ENCODE results near the gene BAZ2B. TPM values are rescaled to one million over a fixed set of nuclear protein-coding genes. Genes with fewer than 3 reads are reported as not detected.

The BAZ2B gene
- total RNA-seq, 1 donor from 2014 or later: 115 TPM

- DNase-seq (ENCODE audit: low read depth): peak; percentile 49
These were observed 42.3 kb downstream of the BAZ2B start for GRCh38 chr2:159573846-159574606.

DNA sequence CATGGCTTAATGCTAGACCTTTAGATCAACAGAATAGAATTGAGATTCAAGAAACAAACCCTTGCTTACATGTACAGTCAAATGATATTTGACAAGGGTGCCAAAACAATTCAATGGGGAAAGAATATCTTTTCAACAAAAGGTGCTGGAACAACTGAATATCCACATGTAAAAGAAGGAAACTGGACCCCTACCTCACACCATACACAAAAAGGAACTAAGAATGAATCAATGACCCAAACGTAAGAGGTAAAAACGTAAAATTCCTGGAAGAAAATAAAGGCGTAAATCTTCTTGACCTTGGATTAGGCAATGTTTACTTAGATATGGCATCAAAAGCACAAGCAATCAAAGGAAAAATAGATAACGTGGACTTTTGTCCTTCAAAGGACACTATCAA lies 43.1 kb downstream of the BAZ2B start:
- no peak for DNase-seq (ENCODE audit: low read depth)

DNA sequence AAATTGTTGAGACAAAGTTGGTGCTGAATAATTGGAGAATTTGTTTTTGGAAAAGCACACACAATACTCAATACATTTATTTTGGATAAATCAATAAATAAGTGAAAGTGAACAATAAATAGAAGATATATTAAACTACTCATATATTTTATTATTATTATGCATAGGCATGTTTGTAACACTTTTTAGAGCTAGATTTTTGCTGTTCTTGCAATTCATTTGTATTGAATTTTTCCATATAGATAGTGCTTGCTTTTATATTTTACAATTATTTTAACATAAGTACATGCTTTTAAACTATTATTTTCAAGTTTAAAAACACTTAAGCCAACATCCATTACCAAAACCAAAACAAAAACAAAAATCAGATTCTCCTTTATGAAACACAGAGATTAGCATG lies 43.9 kb downstream of the BAZ2B start:
- no peak for DNase-seq (ENCODE audit: low read depth)

GRCh38 chr2:159571540-159572260 lies 44.6 kb downstream of the BAZ2B start:
- DNase-seq (ENCODE audit: low read depth): no peak

DNA sequence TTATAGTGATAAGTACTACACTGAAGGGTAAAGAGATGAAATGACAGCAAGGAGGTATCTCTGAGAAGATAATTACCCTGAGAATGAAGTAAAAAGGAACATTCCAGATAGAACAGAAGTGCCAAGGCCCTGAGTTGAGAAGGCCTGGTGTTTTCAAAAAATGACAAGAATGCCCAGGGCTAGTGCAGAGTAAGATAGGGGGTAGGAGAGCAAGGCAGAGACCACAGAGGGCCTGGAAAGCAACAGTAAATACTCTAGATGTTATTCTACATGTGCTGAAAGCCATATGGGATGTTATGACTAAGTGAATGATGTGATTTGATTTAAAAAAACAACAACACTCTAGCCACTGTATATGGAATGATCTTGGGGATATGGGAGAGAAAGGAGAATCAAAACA lies 52.3 kb downstream of the BAZ2B start:
- no peak for DNase-seq (ENCODE audit: low read depth)

GRCh38 chr2:159562248-159562647 lies 54.1 kb downstream of the BAZ2B start:
- DNase-seq (ENCODE audit: low read depth): no peak

DNA sequence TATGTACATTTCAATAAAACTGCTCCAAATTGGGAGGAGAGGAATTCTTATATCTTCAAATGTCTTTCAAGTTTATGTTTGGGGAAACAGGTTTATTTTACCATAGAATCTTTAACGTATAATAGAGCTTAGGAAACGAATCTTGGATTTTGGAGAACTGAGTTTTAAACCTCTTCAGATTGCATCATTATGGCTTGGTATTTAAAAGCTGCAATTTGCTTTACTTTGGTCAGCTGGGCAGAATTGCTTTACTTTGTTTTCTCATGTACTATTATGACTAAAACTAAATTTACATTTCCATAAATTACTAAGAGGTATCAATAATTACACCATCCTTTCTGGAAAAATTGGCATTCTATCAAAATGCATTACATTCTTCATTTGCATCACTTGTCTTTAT lies 54.6 kb downstream of the BAZ2B start:
- DNase-seq (ENCODE audit: low read depth): no peak

- DNase-seq (ENCODE audit: low read depth): no peak
These were observed 55.1 kb downstream of the BAZ2B start for GRCh38 chr2:159561242-159561641.

GRCh38 chr2:159559034-159559433 lies 57.3 kb downstream of the BAZ2B start:
- no peak for DNase-seq (ENCODE audit: low read depth)

DNA sequence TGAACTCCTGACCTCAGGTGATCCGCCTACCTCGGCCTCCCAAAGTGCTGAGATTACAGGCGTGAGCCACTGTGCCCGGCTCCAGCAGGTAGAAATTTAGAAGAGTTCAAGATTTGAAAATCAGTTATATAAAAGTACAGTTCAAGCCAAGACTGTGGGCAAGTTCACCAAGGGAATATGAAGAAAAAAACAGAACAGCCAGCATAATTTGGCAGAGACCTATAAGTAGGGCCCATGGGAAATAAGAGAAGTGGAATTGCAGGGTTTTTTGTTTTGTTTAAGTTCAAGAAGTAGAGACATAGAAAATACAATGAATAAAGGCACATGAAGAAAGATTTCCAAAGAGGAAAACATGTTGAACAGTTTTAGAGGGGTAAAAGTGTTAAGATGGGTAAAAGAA lies 57.9 kb downstream of the BAZ2B start:
- DNase-seq (ENCODE audit: low read depth): no peak

DNA sequence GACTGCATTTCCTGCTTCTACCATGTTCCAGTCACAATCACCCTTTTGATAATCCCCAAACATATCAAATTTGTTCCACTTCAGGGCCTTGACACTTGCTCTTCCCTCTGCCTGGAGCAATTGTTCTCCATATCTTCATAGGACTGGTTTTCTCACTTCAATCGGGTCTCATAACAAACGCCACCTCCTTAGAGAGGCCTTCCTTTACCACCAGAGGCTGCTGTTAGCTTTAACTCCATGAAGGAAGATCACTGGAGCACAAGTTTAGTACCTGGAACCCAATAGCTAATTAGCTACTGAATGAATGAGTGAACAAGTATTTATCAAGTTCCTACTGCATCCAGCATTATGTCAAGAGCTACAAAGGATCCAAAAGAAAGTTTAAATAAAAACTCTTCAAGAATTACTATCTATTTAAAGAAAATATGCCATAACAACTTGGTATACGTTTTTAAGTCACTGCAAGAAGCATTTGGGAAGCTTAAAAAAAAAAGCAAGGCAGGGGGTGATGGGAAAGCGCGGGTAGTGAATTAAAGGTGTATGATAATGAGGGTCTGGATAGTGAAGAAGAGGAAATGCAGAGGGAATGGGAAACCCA lies 58.8 kb downstream of the BAZ2B start:
- DNase-seq (ENCODE audit: low read depth): peak; percentile 52

DNA sequence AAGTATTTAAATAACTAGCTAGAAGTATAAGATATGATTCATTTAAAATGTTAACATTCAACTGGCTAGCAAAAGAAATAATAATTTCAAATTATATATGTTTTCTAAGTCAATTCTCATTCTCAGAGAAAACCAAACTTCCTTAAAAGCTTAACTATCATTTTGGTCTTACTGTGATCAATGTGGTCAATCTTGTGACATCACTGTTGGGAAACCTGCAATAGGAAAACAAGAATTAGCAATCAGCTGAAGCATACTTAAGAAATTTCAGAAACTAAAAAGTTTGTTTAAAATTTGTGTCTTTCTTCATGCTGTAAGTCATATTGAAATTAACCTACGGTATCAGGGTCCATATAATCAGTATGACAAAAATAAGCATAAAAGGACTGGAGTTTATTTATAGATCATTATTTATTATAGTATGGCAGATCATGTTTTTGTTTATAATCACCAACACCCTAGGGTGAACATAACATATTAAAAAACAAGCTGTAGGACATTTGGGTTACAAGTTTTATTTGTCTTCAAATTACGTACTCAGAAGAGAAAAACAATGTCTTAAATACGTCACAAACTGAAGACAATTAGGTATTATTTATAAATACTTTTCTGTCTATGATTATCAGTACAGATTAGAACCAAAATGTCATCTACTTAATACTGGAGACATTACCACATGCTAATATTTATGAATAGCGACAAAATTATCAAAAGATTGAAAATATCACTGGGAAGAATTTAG lies 60.5 kb downstream of the BAZ2B start:
- DNase-seq (ENCODE audit: low read depth): no peak

DNA sequence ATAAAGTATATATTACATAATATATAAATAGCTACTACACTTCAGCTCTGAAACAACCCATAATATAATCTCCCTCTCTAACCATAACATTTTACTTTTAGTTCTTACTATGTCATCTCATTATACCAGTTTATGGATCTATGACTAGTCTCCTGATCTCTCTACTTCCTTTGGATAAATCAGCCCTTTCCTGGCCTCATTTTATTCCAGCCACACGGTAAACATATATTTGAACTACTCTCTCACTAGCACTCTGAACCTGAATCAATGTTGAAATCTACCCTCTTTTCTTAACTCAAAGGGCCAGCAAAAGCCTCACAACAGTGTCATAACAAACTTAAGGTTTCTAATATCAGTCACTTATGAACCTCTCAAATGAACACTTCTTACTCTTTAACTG lies 62.6 kb downstream of the BAZ2B start:
- DNase-seq (ENCODE audit: low read depth): no peak

DNA sequence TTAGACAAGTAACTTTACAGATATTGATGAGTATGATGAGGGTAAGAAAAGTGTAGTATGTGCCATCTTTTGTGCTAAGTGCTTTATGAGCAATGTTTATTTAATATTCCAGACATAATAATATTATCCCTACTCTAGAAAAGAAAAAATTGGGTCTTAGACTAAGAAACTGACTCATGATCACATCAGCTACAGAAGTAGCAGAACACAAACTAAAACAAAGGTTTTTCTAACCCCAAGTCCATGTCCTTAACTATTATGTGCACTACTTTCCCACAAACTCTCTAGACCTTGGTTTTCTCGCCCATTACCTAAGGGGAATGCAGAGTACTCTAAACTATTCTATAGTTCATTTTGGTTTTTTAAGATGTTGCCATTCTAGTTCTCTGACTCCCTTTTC lies 64.5 kb downstream of the BAZ2B start:
- peak; percentile 8 for DNase-seq (ENCODE audit: low read depth)

DNA sequence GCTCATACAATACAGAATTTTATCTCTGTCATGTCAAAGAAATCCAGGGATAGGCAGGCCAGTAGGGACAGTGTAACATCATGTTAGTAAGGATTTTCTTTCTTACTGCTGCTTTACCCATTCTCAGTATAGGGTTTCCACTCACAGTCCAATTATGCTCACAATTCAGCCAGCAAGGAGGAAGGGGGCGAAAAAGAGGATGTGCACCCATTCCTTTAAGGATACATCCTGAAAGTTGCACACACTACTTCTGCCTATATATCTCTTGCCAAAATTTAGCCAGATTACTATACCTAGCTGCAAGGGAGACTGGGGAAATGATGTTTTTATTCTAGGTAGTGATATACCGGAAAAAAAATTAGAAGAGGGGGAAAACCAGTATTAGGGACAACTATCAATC lies 66.1 kb downstream of the BAZ2B start:
- no peak for DNase-seq (ENCODE audit: low read depth)

- DNase-seq (ENCODE audit: low read depth): no peak
These were observed 67.1 kb downstream of the BAZ2B start for GRCh38 chr2:159549234-159549633.

DNA sequence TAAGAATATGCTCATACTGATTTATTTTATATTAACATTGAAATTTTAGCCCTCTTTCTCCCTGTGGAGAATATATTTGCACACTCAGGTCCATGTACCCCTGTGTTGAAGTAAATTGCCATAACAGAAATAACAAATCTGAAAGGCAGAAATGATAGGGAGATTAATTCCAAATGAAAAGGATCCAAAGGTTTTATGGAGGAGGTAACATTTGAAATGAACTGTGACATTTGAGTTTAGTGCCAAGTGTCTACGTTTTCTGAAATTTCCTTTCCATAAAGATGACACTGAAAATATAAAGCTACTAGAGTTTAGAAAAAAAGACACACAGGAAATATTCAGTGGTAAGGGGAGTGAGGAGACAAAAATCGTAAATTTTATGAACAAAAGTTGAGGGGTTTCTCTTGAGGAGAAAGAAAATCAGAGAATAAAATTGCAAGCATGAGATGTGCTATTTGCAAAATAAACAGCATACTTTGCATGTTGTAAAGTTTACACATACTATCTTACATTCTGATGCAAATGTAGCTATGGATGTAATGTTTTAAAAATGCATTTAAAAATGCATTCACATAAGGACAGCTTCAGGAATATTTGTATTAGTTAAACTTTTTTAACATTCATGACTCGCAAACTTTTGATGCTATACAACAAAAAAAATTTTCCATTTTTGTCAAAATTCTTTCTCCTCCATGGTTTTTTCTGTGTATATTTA lies 69.5 kb downstream of the BAZ2B start:
- no peak for DNase-seq (ENCODE audit: low read depth)

DNA sequence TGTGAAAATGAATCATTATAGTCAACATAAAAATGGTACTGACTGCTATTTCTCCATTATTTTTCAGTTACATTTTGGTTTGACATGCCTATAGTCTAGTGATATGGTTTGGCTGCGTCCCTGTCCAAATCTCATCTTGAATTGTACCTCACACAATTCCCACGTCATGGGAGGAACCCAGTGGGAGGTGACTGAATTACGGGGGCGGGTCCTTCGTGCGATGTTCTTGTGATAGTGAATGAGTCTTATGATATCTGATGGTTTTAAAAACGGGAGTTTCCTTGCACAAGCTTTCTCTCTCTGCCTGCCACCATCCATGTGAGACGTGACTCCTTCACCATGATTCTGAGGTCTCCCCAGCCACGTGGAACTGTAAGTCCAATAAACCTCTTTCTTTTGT lies 70.3 kb downstream of the BAZ2B start:
- DNase-seq (ENCODE audit: low read depth): no peak

- DNase-seq (ENCODE audit: low read depth): no peak
These were observed 71.3 kb downstream of the BAZ2B start for GRCh38 chr2:159545085-159545484.

DNA sequence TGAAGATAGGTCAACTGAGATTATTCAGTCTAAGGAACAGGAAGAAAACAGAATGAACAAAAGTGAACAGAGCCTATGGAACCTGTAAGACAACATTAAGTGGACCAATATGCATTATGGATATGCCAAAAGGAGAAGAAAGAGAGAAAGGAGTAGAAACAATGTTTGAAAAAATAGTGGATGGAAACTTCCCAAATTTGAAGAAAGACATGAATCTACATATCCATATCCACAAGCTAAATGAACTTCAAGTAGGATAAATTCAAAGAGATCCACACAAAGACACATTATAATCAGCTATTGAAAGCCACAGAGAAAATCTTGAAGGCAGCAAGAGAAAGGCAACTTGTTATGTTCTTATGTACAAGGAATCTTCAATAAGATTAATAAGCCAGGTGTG lies 74.2 kb downstream of the BAZ2B start:
- no peak for DNase-seq (ENCODE audit: low read depth)

DNA sequence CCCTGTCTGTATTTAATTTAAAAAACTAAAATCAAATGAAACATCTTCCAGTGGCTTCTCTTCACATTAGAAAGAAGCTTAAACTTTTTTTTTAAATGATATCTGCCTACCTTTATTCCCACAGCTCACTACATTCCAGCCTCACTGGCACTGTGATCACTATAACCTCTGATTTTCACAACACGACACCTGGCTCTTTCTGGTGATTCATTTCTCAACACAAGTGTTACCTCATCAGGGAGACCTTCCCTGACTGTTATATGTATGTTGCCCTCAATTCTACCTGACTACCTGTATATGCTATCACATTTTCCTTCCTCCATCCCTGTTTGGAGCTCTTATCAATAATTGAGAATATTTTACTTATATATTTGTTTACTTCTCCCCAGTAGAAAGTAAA lies 76.6 kb downstream of the BAZ2B start:
- DNase-seq (ENCODE audit: low read depth): no peak

- no peak for DNase-seq (ENCODE audit: low read depth)
These were observed 77.5 kb downstream of the BAZ2B start for GRCh38 chr2:159538801-159539200.
